Measurements from ENCODE around the gene GOLGA2.
"Not testable (repeated sequence)": the region's sequence is repeated elsewhere in the genome, so short reads cannot be mapped to it uniquely, and the experiment has no call there.

GOLGA2 gene

DNA sequence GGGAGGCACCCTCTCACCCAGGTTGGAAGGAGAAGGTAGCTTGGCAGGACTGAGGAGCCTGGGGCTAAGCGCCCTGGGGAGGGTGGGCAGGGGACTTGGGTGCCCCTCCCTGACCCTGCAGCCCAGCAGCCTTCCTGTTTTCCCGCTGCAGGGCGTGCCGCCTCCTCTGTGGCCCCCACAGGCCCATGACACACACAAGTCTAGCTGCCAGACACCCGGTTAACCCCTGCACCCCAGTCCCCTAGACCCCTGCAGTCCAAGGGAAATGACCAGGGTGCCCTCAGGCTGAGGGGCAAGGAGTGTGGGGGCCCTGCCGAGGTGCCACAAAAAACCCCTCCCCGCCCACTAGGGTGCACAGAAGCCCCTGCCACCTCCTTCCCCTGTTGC lies 33.0 kb downstream of the GOLGA2 start:
- no peak for DNase-seq (ENCODE audit: low read depth, low spot score)

DNA sequence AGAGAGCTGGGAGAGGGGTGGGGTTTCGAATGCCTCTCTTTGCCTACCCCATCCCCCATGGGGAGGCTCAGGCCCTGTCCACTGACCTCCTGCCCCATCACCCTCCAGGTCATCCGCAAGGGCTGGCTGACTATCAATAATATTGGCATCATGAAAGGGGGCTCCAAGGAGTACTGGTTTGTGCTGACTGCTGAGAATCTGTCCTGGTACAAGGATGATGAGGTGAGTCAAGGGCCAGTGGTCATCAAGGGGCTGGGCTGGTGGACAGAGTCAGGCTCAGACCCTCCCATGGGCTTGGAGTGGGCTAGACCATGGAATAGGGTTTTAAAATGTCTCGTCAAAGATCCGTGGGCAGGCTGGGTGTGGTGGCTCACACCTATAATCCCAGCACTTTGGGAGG lies 33.7 kb downstream of the GOLGA2 start:
- DNase-seq (ENCODE audit: low read depth, low spot score): no peak

- DNase-seq (ENCODE audit: low read depth, low spot score): no peak
Measured at GRCh38 chr9:128233817-128234406, 41.9 kb downstream of the GOLGA2 start.

- DNase-seq (ENCODE audit: low read depth, low spot score): no peak
Measured at GRCh38 chr9:128232528-128233428, 43.0 kb downstream of the GOLGA2 start.

DNA sequence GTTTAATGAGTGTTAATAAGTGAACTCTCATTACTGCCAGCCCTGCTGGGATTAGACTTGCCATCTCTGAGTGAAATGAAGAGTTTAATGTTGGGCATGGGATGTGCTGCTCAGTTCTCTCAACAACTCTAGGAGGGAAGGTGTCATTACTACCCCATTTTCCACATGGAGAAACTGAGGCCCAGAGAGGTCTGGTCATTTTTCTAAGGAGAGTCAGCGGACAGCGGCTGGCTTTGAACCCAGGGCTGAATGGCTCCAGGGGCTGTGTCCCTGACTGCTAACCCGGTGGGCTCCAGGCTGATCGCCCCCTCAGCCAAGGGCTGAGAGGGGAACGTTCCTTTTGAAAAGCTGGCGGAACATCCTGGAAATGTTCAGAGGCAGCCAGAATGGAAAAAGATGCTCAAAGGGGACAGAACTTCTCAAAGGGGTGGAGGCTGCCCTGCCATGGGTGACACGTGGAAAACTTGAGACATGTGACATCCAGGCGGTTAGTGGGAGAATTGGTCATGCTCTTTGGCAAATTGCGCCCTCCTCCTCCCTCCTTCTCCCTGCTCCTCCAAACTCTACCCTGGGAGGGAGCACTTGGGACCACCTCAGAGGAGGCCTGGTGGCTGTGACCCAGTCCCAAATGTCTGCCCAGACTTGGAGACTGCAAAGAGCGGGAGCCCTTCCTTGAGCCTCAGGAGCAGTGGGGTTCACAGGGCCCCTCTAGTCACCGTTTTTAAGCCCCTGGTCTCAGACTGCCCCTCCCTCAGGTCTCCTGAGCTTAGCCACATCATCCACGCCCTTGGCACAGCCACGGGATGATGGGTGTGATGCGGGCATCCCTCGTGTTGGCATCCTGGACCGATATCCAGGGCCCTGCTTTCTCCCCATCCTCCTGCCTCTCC lies 43.9 kb downstream of the GOLGA2 start:
- DNase-seq (ENCODE audit: low read depth, low spot score): no peak

GRCh38 chr9:128230897-128231296 lies 44.9 kb downstream of the GOLGA2 start:
- not testable (repeated sequence) for DNase-seq (ENCODE audit: low read depth, low spot score)

- no peak for DNase-seq (ENCODE audit: low read depth, low spot score)
Measured at GRCh38 chr9:128226412-128226801, 49.4 kb downstream of the GOLGA2 start.

DNA sequence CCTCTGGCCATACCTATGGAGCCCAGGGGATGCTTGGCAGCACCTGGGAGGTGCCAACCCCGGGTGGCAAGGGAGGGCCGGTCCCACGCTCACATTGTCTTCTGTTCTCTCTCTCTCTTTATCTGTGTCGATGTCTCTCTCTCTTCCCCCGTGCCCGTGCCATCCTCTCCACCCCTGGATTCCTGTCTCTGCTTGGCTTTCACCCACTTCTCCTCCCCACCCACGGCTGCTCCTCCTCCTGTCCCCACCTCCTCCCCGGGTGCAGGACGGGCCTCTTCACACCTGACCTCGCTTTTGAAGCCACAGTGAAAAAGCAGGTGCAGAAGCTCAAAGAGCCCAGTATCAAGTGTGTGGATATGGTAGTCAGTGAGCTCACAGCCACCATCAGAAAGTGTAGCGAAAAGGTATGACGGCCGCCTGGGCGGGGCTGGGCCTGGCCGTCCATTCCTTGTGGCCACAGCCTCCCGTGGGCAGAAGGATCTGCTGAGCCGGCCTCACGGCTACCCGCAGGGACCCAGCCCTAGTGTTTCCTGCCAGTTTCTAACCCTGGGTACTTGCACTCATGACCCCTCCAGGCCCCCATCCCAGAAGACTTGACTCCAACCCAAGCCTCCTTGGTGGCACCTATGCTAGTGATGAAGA lies 49.9 kb downstream of the GOLGA2 start:
- DNase-seq (ENCODE audit: low read depth, low spot score): no peak

DNA sequence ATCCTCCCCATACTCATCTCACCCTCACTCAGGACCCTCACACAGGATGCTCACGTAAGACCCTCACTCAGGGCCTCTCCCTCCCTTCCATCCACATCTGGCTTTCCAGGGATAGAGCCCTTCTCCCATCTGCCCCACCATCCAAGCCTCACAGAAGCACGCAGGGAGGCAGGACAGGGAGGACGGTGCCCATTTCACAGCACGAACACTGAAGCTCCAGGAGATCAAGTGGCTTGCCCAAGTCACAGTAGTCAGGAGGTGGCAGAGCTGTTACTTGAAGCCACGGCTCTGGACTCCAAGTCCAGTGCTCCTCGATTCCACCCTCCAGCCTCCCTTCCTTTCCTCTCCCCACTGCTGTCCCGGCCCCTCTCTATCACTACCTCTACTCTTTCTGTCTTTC lies 50.9 kb downstream of the GOLGA2 start:
- no peak for DNase-seq (ENCODE audit: low read depth, low spot score)

DNA sequence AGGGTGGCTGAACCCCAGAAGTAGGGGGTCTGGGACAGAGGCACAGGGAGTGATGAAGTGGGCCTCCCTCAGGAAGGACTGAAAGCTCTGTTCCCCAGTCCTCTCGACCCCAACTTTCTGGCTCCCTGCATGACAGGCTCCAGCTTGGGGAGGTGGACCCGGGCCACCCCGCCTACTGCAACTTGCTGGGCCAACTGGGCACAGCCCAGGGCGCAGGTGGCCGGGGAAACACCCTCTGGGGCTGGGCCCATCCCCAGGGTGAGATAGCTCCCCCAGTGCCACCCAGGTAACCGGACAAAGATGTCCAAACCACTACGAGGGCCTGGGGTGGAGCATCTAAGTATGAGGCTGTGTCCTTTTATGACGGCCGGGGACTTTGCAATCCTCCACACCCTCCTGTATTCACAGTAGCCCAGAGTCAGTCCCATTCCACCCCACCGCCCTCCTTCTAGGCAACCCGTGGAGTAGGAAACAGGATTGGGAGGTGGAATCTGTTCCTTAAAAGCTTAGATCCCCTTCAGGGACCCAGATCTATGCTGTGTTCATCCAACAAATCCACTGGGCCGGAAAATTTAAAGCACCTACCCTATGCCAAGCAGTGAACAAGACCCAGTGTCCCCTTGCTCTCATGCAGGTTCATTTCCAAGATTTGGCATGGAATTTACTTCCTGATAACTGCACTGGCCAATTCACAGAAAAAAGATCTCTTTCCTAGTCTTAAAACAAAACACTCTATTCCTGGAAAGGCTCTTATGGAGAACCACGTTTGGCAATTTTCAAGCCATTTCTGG lies 52.7 kb downstream of the GOLGA2 start:
- DNase-seq (ENCODE audit: low read depth, low spot score): no peak

DNA sequence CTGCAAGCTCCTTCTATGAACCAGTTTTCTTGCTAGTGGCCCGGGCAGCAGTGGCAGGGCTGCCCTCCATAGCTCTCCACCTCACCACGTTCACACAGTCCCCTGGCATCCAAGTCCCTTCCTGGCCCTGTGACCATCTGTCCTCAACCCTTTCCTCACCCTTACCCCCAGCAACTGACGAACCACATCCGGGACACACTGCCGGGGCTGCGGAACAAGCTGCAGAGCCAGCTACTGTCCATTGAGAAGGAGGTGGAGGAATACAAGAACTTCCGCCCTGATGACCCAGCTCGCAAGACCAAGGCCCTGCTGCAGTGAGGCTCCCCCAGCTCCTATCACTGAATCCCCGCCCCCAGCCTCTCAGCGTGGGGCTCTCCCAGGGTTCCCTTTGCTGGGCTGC lies 53.8 kb downstream of the GOLGA2 start:
- DNase-seq (ENCODE audit: low read depth, low spot score): no peak

- DNase-seq (ENCODE audit: low read depth, low spot score): no peak
Measured at GRCh38 chr9:128219831-128220230, 56.0 kb downstream of the GOLGA2 start.

GRCh38 chr9:128218518-128219389 lies 57.1 kb downstream of the GOLGA2 start:
- peak; percentile 81 for DNase-seq (ENCODE audit: low read depth, low spot score)

GRCh38 chr9:128218172-128218517 lies 57.7 kb downstream of the GOLGA2 start:
- no peak for DNase-seq (ENCODE audit: low read depth, low spot score)

DNA sequence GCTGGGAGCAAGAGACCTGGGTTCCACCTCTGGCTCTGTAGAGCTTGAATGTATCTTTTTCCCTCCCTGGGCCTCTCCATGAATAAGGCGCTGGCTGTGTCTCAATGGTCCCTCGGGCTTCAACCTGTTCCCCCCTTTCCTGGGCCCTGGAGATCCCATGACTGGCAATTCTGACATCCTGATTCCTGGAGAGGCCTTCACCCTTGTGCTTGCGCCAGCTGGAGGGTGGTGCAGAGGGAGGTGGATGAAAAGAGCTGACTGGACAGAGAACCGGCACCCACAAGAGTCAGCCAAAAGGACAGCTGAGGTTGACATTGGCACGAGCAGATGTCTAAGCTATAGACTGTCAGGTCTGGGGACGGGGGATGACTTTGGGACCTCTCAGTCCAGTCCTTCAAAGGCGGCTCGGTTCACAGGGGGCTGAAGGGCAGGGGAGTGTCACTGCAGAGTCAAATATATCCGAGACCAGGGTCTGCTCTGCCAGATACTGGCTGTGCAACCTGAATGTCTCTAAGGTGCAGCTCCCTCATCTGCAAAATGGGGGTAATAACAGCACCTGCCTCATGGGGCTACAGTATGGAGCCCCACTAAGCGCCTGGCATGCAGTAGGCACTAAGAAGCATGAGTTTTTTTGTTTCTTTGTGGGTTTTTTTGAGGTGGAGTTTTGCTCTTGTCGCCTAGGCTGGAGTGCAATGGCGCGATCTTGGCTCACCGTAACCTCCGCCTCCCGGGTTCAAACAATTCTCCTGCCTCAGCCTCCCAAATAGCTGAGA lies 58.8 kb downstream of the GOLGA2 start:
- no peak for DNase-seq (ENCODE audit: low read depth, low spot score)

DNA sequence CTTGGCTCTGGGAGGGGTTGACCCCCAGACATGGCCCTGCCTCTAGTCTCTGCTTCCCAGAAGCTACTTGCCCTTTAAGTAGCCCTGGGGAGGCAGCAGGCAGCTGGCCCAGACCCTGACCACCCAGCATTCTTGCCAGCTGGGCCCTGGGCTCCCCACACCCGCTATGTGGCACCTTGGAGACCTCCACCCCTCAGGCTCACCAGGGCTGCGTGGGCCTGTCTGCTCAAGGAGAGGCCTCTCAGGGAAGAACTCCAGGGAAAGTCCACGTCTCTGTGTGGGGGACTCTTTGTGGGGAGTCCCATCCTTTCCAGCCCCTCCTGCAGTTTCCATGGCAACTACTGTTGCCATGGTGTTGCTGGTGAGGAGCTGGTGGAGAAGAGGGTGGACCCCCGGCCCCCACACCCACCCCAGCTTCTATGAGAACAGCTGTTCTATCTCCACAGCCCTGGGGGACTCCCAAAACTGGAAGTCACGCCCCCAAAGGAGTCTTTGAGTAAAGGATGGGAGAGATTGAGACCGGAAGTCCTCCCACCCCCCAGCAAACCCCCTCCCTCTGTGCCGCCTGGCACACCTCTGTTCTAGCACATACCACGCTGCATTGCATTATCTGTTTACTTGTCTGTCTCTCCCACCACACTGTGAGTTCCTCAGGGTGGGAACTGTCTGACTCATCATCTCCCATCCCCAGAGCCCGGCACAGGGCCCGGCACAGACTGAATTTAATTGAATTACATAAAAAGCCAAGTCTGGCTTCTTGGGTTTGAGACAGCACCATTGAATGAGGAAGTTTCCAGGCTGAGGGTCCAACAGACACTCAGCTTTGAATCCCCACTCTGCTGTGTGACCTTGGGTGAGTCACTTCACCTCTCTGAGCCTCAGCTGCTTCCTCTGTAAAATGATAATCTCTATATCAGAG lies 60.1 kb downstream of the GOLGA2 start:
- DNase-seq (ENCODE audit: low read depth, low spot score): no peak

- DNase-seq (ENCODE audit: low read depth, low spot score): no peak
Measured at GRCh38 chr9:128214571-128215490, 61.0 kb downstream of the GOLGA2 start.

All from activated naive CD8-positive, alpha-beta T cell treated with anti-CD3 and anti-CD28 coated beads, Interleukin-2, amount 50 U/mL, for 16 hours (primary cell).